Right ventricle myocardium superior (tissue), 1 donor: Measurements from ENCODE around the gene OSBPL6. TPM values are rescaled to one million over a fixed set of nuclear protein-coding genes. Genes with fewer than 3 reads are reported as not detected.
"Not testable (repeated sequence)": the region's sequence is repeated elsewhere in the genome, so short reads cannot be mapped to it uniquely, and the experiment has no call there.

Experiments
- ATAC-seq: fragments of 200-7000 bp; cut with Tn5 transposase; one replicate; pipeline ENCODE4 v1.9.1; 2020; ENCODE audit warnings: mild to moderate bottlenecking; ENCODE audit not compliant: poor library complexity
- DNase-seq: peaks from one replicate; pipeline ENCODE4 v3.0.0-alpha.2; 2020
- intact Hi-C: fragments of 100-400 bp; cut with DNase I; formaldehyde crosslinking; loops from one replicate; pipeline ENCODE4 v1.11.2; 2022
- total RNA-seq: library from RNA; stranded (reverse); fragmentation: NEBNext Ultra II Directional; extraction: Animal tissue kit (Norgen Biotek cat#: 25700); gene quantifications from one replicate; pipeline ENCODE4 v1.2.1, GENCODE V29; 2021
- donor health status: DM: no; HTN: yes; CAD: no; lungs with severe emphysema.

The OSBPL6 gene
- total RNA-seq, 1 donor from 2014 or later, result 3.3 TPM

DNA sequence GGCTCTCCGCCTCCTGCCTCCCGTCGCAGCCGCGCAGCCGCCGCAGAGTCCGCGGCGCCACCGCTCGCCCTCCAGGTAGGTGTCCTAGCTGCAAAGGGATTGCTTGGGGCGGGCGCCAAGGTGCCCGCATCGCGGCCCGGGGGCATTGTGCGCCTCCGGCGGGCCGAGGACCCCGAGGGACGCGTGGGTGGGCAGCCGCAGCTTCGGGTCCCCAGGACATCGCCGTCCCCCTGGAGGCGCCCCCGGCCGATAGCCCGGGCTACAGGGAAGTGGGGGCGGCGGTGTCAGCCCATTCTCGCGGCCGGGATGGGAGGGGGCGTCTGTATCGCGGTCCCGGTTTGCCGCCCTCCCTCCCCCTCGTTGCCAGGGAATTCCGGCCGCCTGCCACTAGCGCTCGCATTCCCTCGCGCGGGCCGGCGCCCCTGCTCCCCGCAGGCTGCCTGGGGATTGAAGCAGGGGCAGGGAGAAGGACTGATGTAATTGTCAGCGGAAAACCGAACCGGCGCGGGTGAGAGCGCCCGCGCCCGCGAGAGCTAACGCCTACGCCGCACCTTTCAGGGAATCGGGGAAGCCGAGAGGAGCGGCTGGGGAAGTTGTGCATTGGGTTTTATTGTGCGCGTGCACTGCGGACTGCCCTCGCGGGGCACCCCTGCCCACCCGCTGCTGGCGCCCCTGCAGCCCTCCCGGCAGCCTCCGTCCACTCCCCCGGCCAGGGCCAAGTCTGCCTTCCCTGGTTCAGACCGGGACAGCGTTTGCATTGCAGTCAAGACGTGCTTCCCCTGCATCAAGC, 483 bp downstream of the OSBPL6 start:
- peak; percentile 53 for DNase-seq
- ATAC-seq, result peak; percentile 43
- intact Hi-C loops, result loop anchor here (5.0 to 10.0 kb wide), 2 partner anchors 78 to 80 kb away; partner anchors contain the start of gene RBM45

GRCh38 chr2:178195390-178196166, 1.3 kb downstream of the OSBPL6 start:
- intact Hi-C loops, result loop anchor here (10.0 kb wide), 1 partner anchor 81 kb away; the partner anchor contains the start of gene RBM45
- ATAC-seq, result no peak
- DNase-seq, result no peak

DNA sequence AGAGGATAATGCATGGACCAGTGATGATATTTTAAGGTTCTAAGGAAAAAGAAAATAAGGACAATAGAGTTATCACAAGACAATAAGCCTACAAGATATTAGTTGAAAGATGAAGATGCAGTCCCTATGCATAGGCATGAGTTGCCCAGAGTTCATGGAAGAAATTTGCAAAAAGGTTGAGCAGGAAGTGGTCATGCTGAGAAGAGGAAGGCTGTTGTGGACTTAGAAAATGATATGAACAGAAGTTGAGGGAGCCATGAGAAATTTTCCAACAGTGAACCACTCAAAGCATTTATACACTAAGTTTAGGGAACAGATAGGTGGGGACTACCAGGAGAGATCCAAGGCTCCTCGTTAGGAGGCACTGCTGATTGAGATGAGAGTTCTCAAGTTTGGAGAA, 3.5 kb downstream of the OSBPL6 start:
- DNase-seq (no peak), ATAC-seq (no peak)
- intact Hi-C loops, result loop anchor here (10.0 kb wide), 1 partner anchor 83 kb away; the partner anchor contains the start of gene RBM45

DNA sequence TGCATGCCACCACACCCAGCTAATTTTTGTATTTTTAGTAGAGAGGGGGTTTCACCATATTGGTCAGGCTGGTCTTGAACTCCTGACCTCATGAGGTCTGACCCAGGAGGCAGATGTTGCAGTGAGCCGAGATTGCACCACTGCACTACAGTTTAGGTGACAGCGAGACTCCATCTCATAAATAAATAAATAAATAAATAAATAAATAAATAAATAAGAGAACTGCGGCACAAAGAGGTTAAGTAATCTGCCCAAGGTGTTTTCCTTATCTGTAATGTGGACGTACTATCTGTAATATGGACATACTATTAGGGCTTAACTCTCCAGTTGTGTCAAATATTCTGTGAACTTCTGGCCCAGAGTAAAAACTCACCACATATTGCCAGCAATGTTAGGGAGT, 4.1 kb downstream of the OSBPL6 start:
- intact Hi-C loops, result loop anchor here (10.0 kb wide), 1 partner anchor 84 kb away; the partner anchor contains the start of gene RBM45
- DNase-seq, ATAC-seq: not testable (repeated sequence)

DNA sequence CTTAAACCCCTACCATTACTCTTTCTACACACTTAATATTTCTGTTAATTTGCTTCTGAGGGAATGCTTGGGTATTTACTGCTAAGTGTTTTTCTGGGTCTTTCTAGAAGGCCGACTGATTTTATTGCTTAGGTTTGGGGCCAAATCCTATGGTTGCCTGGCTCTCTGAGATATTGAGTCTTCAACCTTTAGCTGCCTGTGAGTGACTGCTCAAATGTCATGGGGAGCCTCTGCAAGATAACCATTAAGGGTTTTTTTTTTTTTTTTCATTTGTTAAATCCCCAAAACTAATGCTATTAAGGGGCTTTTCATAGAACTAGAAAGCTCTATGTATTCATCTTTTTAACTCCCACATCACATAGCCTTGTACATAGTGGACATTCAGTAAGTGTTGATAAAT, 5.0 kb downstream of the OSBPL6 start:
- DNase-seq, result no peak
- intact Hi-C loops, result loop anchor here (10.0 kb wide), 1 partner anchor 85 kb away; the partner anchor contains the start of gene RBM45
- no peak for ATAC-seq

DNA sequence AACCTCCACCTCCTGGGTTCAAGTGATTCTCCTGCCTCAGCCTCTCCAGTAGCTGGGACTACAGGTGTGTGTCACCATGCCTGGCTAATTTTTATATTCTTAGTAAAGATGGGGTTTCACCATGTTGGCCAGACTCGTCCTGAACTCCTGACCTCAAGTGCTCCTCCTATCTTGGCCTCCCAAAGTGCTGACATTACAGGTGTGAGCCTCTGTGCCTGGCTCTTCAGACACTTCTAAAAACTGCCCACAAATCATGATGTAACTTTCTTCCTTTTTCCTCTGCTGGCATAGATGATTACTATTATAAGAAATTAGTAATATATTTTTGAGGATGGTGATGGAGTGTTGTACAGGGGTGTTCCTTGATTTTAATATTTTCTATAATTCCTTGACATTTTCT, 6.0 kb downstream of the OSBPL6 start:
- intact Hi-C loops, result no loop called here
- DNase-seq, result no peak
- ATAC-seq, result no peak

- intact Hi-C loops, result no loop called here
- no peak for ATAC-seq
- DNase-seq, result no peak
Observed at GRCh38 chr2:178202927-178203326, 8.6 kb downstream of the OSBPL6 start.

- DNase-seq (no peak), ATAC-seq (no peak)
- intact Hi-C loops, result no loop called here
Observed at GRCh38 chr2:178204977-178205376, 10.7 kb downstream of the OSBPL6 start.

- no peak for ATAC-seq
- no peak for DNase-seq
- intact Hi-C loops, result no loop called here
Observed at GRCh38 chr2:178205853-178206521, 11.7 kb downstream of the OSBPL6 start.

GRCh38 chr2:178208336-178208735, 14.0 kb downstream of the OSBPL6 start:
- ATAC-seq (no peak), DNase-seq (no peak)
- intact Hi-C loops, result no loop called here

- intact Hi-C loops, result no loop called here
- DNase-seq (no peak), ATAC-seq (no peak)
Observed at GRCh38 chr2:178208817-178209216, 14.5 kb downstream of the OSBPL6 start.

- intact Hi-C loops, result no loop called here
- ATAC-seq, result no peak
Observed at GRCh38 chr2:178211460-178211859, 17.1 kb downstream of the OSBPL6 start.

DNA sequence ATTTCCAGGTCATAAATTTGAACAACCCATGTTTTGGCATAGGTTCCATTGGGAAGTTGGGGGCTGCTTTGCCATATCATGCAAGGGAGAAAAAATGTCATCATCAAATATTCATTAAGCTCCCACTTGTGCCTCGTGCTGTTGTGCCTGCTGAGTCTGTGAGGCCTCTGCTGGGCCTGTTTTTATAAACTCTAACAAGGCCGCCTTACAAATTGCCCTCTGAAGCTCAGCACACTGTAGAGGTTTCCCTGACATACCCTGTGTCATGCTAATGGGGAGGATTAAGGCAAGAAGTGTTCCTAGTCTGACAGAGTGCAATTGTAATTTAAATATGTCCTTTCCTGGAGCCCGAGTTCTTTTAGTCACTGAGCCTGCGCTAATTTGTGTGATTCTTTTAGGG, 17.6 kb downstream of the OSBPL6 start:
- intact Hi-C loops, result no loop called here
- no peak for DNase-seq
- no peak for ATAC-seq

More at GRCh38 chr2:178211460-178211859, 17.1 kb downstream of the OSBPL6 start:
- DNase-seq, result no peak

- intact Hi-C loops, result no loop called here
- ATAC-seq (no peak), DNase-seq (no peak)
Observed at GRCh38 chr2:178213991-178214390, 19.7 kb downstream of the OSBPL6 start.

- DNase-seq (no peak), ATAC-seq (no peak)
- intact Hi-C loops, result no loop called here
Observed at GRCh38 chr2:178219247-178219646, 24.9 kb downstream of the OSBPL6 start.

- ATAC-seq, result no peak
- intact Hi-C loops, result no loop called here
- DNase-seq, result no peak
Observed at GRCh38 chr2:178220814-178221213, 26.5 kb downstream of the OSBPL6 start.

- intact Hi-C loops, result no loop called here
- ATAC-seq (no peak), DNase-seq (no peak)
Observed at GRCh38 chr2:178221556-178221955, 27.2 kb downstream of the OSBPL6 start.

GRCh38 chr2:178223806-178224205, 29.5 kb downstream of the OSBPL6 start:
- intact Hi-C loops, result no loop called here
- DNase-seq (no peak), ATAC-seq (no peak)
